ENCODE measurements around the gene CAP2.
A peak's percentile ranks its signal among the peaks of the same experiment; 100 is the strongest.
"Not testable (repeated sequence)": the region's sequence is repeated elsewhere in the genome, so short reads cannot be mapped to it uniquely, and the experiment has no call there.

The CAP2 gene

GRCh38 chr6:17586623-17587022 lies 193.2 kb downstream of the CAP2 start:
- not testable (repeated sequence) for DNase-seq

DNA sequence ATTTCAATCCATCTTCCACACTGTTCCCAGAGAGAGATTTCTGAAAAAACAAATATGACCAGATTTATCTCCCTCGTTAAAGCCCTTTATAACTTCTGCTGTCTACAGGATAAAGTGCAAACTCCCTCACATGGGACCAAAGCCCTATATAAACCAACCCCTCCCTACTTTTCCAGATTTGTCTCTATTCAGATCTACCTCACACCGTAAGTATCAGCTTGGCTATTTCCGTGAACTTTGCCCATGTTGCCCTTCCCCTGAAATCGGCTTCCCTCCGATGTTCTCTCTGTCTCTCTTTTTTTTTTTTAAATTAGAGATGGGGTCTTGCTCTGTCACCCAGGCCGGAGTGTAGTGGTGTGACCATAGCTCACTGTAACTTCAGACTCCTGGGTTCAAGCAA lies 194.6 kb downstream of the CAP2 start:
- DNase-seq, result no peak

DNA sequence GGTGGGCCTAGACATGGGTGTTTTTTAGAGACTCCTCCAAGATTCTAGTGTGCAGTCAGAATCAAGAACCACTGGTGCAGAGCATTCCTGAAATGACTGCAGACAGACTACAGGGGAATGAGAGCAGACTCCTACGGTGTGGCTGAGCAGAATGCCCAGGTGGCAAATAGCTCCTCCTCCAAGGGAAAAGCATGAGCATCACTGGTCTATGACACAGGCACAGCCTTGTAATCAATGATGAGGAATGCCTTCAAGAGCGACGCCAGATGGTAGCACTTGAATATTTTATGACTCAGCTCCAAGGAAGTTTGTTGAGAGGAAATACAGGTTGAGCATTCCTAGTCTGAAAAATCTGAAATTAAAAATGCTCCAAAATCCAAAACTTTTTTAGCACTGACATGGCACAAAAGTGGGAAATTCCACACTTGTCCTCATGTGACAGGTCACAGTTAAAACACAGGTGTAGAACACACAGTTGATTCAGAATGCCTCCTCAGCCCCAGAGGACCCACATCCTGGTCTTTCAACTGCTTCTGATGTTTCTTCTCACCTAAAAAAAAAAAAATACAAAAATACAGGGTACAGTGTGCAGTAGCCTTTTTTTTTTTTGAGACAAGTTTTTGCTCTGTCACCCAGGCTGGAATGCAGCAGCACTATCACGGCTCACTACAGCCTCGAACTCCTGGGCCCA lies 196.2 kb downstream of the CAP2 start:
- no peak for DNase-seq

GRCh38 chr6:17591287-17591686 lies 197.9 kb downstream of the CAP2 start:
- DNase-seq, result no peak

- no peak for DNase-seq
Measured at GRCh38 chr6:17593246-17593645, 199.9 kb downstream of the CAP2 start.

DNA sequence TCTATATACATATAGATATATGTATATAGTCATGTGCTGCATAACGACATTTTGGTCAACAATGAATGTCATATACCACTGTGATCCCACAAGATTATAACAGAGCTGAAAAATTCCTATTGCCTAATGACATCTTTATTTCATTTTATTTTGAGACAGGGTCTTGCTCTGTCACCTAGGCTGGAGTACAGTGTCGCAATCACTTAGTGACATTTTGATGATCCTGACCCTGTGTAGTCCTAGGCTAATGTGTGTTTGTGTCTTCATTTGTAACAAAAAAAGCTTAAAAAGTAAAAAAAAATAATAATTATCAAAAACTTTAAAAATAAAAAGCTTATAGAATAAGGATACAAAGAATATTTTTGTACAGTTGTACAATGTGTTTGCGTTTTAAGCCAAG lies 202.7 kb downstream of the CAP2 start:
- DNase-seq, result no peak

- DNase-seq, result peak; percentile 95
Measured at GRCh38 chr6:17599877-17600526, 206.6 kb downstream of the CAP2 start, which contains the start of gene FAM8A1. Gene FAM8A1 (plus strand): TSS chr6:17600302. CDS start chr6:17600410, 108 bp downstream.

DNA sequence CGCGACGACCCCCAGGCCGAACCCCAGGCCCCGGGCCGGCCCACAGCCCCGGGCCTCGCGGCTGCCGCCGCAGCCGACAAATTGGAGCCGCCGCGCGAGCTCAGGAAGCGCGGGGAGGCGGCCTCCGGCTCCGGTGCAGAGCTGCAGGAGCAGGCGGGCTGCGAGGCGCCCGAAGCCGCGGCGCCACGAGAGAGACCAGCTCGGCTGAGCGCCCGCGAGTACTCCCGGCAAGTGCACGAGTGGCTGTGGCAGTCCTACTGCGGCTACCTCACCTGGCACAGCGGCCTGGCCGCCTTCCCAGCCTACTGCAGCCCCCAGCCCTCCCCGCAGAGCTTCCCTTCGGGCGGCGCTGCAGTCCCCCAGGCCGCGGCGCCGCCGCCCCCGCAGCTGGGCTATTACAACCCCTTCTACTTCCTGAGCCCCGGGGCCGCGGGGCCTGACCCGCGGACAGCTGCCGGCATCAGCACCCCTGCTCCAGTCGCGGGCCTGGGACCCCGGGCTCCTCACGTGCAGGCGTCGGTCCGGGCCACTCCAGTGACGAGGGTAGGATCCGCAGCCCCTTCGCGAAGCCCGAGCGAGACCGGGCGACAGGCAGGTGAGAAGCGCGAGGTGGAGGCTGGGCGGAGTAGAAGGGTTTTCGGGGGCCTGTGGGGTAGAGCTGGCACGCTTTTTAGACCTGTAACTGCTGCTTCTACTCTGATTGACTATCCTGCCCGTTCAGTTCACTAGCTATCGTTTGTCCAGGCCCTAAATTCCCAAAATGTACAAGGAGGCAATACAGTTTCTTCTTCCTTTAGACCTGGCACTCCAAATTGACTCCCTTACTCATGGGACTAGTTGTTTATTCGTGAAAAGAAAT lies 207.4 kb downstream of the CAP2 start:
- peak; percentile 55 for DNase-seq

- no peak for DNase-seq
Measured at GRCh38 chr6:17601386-17601703, 207.9 kb downstream of the CAP2 start.

DNA sequence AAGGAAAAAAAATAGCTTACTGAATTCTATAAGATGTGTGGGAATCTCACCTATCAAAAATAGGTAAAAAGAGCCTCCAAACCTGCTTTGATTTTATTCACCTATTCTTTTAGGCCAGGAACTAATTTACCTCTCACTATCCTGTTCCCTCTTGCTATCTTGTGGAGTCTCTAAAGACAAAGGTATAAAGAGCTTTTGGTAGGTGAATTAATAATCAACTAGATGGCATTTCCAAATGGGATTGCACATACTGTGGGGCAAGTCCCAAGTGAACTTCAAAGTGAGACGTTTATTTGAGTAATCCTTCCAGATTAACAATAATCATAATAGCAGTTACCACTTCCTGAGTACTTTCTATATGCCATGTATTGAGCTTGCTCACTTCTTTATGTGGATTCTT lies 209.5 kb downstream of the CAP2 start:
- no peak for DNase-seq

DNA sequence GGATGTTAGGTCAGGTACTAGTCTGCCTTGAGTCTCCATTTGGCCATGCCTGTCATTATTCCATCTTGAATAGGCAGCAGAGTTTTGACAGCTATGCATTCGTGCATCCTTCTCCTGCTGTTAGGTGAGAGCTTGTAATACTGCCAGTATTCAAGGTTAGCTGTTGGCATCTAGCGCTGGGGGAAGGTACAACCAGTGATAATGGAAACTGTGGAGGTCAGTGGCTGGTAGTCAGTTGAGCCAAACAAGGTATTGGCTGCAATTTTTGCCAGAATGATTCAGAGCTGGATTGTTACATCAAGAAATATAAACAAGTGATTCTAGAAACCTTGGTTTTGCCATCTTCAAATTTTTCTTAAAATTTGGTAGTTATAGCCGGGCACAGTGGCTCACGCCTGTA lies 213.2 kb downstream of the CAP2 start:
- DNase-seq, result no peak
